ENCODE measurements around the gene ARHGAP27.
"Not testable (repeated sequence)": the region's sequence is repeated elsewhere in the genome, so short reads cannot be mapped to it uniquely, and the experiment has no call there.

The ARHGAP27 gene

DNA sequence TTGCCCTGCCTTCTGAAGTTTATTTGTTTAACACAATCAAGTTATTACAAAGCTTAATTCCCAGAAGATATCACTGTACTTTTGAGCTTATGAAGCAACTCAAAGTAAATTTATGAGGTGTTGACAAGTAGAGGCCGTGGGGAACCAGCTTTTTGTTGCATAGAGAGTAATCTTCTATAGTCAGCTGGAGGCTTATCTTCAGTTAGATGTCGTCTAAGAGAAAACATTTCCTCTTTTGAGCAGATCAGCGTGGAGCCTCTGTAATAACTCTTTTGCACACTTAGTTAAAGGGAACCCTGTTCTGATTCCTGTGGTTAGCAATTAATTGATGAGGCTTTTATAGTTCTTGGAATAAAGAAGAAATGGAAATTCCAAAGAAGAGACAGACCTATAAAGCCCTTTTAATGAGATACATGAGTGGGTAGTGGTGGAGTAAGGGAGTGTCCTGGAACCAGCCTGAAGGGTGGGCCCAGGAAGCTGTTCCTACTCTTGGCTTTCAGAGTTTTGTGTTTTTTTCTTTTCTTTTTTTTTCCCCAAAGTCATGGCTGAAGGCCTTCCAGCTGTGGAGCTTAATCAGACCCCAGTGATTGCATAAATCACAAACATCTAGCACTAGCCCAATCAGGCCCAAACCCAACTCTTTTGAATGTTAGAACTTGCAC lies 87.0 kb downstream of the ARHGAP27 start:
- DNase-seq (ENCODE audit: low read depth): peak; percentile 92
- TF ChIP-seq CTCF (conservative IDR thresholded peaks at IDR 0.05; ENCODE audit: low read length): no peak

DNA sequence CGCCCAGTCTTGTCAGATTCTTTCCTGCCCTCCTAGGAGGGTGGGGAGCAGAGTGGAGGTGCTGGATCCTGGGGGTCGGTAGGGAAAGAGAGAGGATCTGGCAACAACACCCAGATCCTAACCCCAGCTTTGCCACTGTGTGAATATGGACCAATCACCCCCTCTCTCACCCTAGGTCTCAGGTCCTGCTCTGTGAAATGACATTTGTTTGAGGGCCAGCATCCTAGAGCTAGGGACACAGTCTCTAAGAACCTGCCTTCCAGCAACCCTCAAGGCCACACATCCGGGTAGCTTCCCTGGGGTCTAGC lies 87.5 kb downstream of the ARHGAP27 start:
- DNase-seq (ENCODE audit: low read depth): no peak
- TF ChIP-seq CTCF (conservative IDR thresholded peaks at IDR 0.05; ENCODE audit: low read length): no peak
- no peak overlapping the region for H3K4me3 ChIP-seq (ENCODE audit: low read length)

More for the DNA sequence above, 87.0 kb downstream of the ARHGAP27 start:
- no peak overlapping the region for H3K4me3 ChIP-seq (ENCODE audit: low read length)

DNA sequence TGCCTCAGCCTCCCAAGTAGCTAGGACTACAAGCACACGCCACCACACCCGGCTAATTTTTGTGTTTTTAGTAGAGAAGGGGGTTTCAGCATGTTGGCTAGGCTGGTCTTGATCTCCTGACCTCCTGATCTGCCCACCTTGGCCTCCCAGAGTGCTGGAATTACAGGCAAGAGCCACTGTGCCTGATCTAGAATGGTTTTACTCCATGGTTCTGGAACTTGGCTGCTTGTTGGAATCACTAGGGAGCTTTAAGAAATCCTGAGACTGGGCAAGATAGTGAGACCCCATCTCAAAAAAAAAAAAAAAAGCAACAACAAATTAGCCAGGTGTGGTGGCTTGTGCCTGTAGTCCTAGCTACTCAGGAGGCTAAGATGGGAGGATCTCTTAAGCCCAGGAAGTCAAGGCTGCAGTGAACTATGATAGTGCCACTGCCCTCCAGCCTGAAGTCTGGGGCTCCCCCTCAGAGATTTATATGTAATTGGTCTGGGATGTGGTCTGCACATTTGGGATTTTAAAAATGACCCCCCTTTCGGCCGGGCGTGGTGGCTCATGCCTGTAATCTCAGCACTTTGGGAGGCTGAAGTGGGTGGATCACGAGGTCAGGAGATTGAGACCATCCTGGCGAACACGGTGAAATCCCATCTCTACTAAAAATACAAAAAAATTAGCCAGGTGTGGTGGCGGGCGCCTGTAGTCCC lies 88.6 kb downstream of the ARHGAP27 start:
- DNase-seq (ENCODE audit: low read depth); H3K4me3 ChIP-seq (ENCODE audit: low read length): not testable (repeated sequence)
